ENCODE results near the gene EPHA6.

The EPHA6 gene

GRCh38 chr3:97662762-97663161 is 848.4 kb downstream of the EPHA6 start:
- no peak overlapping the region for H3K4me2 ChIP-seq (ENCODE audit: insufficient read depth, low read length)
- H3K36me3 ChIP-seq (ENCODE audit: insufficient read depth, low read length): no peaks in the 10 kb centered on the region
- H2AFZ ChIP-seq (ENCODE audit: low read depth, low read length): no peak overlapping the region
- DNase-seq (no peak), ATAC-seq (ENCODE audit: insufficient read depth, low read depth) (no peak)
- no peaks in the 10 kb centered on the region for H3K4me1 ChIP-seq (ENCODE audit: insufficient read depth, low read length)
- H4K20me1 ChIP-seq (ENCODE audit: insufficient read depth, low read length): no peaks in the 10 kb centered on the region
- H3K27me3 ChIP-seq (ENCODE audit: insufficient read depth, low read length, poor library complexity): no peaks in the 10 kb centered on the region
- H3K9me3 ChIP-seq (ENCODE audit: insufficient read depth, low read length, severe bottlenecking): no peaks in the 10 kb centered on the region
- no peak overlapping the region for H3K9ac ChIP-seq (ENCODE audit: low read depth, low read length)
- no peaks in the 10 kb centered on the region for H3K79me2 ChIP-seq (ENCODE audit: insufficient read depth, low read length)
- H3K27ac ChIP-seq (ENCODE audit: low read length): no peak overlapping the region
- no peak for TF ChIP-seq CTCF (IDR thresholded peaks at IDR 0.05; ENCODE audit: borderline replicate concordance, extremely low read depth, low read length, poor library complexity, severe bottlenecking)
- H3K4me3 ChIP-seq (ENCODE audit: low read depth in 1 of 2, low read length in 2 of 2): no peak overlapping the region

GRCh38 chr3:97665896-97666295 is 851.5 kb downstream of the EPHA6 start:
- H3K9me3 ChIP-seq (ENCODE audit: insufficient read depth, low read length, severe bottlenecking): no peaks in the 10 kb centered on the region
- no peaks in the 10 kb centered on the region for H3K79me2 ChIP-seq (ENCODE audit: insufficient read depth, low read length)
- no peak overlapping the region for H3K9ac ChIP-seq (ENCODE audit: low read depth, low read length)
- H4K20me1 ChIP-seq (ENCODE audit: insufficient read depth, low read length): no peaks in the 10 kb centered on the region
- no peak overlapping the region for H2AFZ ChIP-seq (ENCODE audit: low read depth, low read length)
- no peak overlapping the region for H3K27ac ChIP-seq (ENCODE audit: low read length)
- TF ChIP-seq EZH2 (IDR thresholded peaks at IDR 0.05; ENCODE audit: borderline replicate concordance, low read depth, low read length, severe bottlenecking) (no peak), CTCF (IDR thresholded peaks at IDR 0.05; ENCODE audit: borderline replicate concordance, extremely low read depth, low read length, poor library complexity, severe bottlenecking) (no peak)
- DNase-seq (no peak), ATAC-seq (ENCODE audit: insufficient read depth, low read depth) (no peak)
- H3K4me3 ChIP-seq (ENCODE audit: low read depth in 1 of 2, low read length in 2 of 2): no peak overlapping the region
- H3K4me1 ChIP-seq (ENCODE audit: insufficient read depth, low read length): no peaks in the 10 kb centered on the region
- H3K36me3 ChIP-seq (ENCODE audit: insufficient read depth, low read length): no peaks in the 10 kb centered on the region
- no peaks in the 10 kb centered on the region for H3K27me3 ChIP-seq (ENCODE audit: insufficient read depth, low read length, poor library complexity)
- H3K4me2 ChIP-seq (ENCODE audit: insufficient read depth, low read length): no peak overlapping the region

DNA sequence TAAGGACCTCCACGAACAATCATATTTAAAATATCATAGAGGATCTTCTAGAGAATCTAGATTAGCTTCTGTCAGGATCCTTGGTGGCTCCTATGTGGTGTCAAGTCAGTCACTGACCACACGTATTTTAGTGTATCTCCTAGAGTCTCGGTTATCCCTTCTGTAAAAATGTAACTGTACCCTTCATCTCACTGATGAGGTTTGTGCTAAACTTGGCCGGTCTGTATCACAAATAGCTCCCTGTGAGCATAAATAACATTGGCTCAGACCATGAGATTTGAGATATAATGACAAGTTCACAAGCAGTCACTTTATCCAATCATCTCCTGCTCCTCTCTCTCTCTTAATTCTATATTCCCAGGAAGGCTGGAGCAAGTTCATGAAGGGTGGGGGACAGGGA is 856.6 kb downstream of the EPHA6 start:
- ATAC-seq (ENCODE audit: insufficient read depth, low read depth) (no peak), DNase-seq (no peak)
- Histone ChIP-seq H4K20me1 (ENCODE audit: insufficient read depth, low read length) (no peaks in the 10 kb centered on the region), H2AFZ (ENCODE audit: low read depth, low read length) (no peak overlapping the region), H3K9me3 (ENCODE audit: insufficient read depth, low read length, severe bottlenecking) (no peaks in the 10 kb centered on the region), H3K4me2 (ENCODE audit: insufficient read depth, low read length) (no peak overlapping the region), H3K9ac (ENCODE audit: low read depth, low read length) (no peak overlapping the region), H3K4me3 (ENCODE audit: low read depth in 1 of 2, low read length in 2 of 2) (no peak overlapping the region), H3K27me3 (ENCODE audit: insufficient read depth, low read length, poor library complexity) (no peaks in the 10 kb centered on the region), H3K27ac (ENCODE audit: low read length) (no peak overlapping the region), H3K79me2 (ENCODE audit: insufficient read depth, low read length) (no peaks in the 10 kb centered on the region), H3K4me1 (ENCODE audit: insufficient read depth, low read length) (no peaks in the 10 kb centered on the region), H3K36me3 (ENCODE audit: insufficient read depth, low read length) (no peaks in the 10 kb centered on the region)
- TF ChIP-seq CTCF (IDR thresholded peaks at IDR 0.05; ENCODE audit: borderline replicate concordance, extremely low read depth, low read length, poor library complexity, severe bottlenecking): no peak
- no peak for TF ChIP-seq EZH2 (IDR thresholded peaks at IDR 0.05; ENCODE audit: borderline replicate concordance, low read depth, low read length, severe bottlenecking)

- Histone ChIP-seq H3K4me3 (ENCODE audit: low read depth in 1 of 2, low read length in 2 of 2) (no peak overlapping the region), H3K36me3 (ENCODE audit: insufficient read depth, low read length) (no peaks in the 10 kb centered on the region), H3K9ac (ENCODE audit: low read depth, low read length) (no peak overlapping the region), H3K4me2 (ENCODE audit: insufficient read depth, low read length) (no peak overlapping the region), H3K4me1 (ENCODE audit: insufficient read depth, low read length) (no peaks in the 10 kb centered on the region), H3K27ac (ENCODE audit: low read length) (no peak overlapping the region), H4K20me1 (ENCODE audit: insufficient read depth, low read length) (no peaks in the 10 kb centered on the region), H2AFZ (ENCODE audit: low read depth, low read length) (no peak overlapping the region), H3K27me3 (ENCODE audit: insufficient read depth, low read length, poor library complexity) (no peaks in the 10 kb centered on the region), H3K79me2 (ENCODE audit: insufficient read depth, low read length) (no peaks in the 10 kb centered on the region), H3K9me3 (ENCODE audit: insufficient read depth, low read length, severe bottlenecking) (no peaks in the 10 kb centered on the region)
- DNase-seq (no peak), ATAC-seq (ENCODE audit: insufficient read depth, low read depth) (no peak)
- no peak for TF ChIP-seq CTCF (IDR thresholded peaks at IDR 0.05; ENCODE audit: borderline replicate concordance, extremely low read depth, low read length, poor library complexity, severe bottlenecking)
- TF ChIP-seq EZH2 (IDR thresholded peaks at IDR 0.05; ENCODE audit: borderline replicate concordance, low read depth, low read length, severe bottlenecking): no peak
Observed at GRCh38 chr3:97673357-97673997, 859.1 kb downstream of the EPHA6 start.

Data from DND-41 (cell line).